Stimulated activated CD8-positive, alpha-beta memory T cell treated with anti-CD3 and anti-CD28 coated beads, Interleukin-12 subunit alpha, Interleukin-12 subunit beta, amount 100 ng/mL, for 4 hours (primary cell): Measurements from ENCODE around the gene MRPL57.
"Not testable (repeated sequence)": the region's sequence is repeated elsewhere in the genome, so short reads cannot be mapped to it uniquely, and the experiment has no call there.

Experiments used
- DNase-seq: peaks from one replicate; pipeline ENCODE4 v3.0.0-alpha.2; 2020; ENCODE audit warnings: low read depth

The MRPL57 gene

GRCh38 chr13:21197606-21198225 is 21.3 kb downstream of the MRPL57 start:
- DNase-seq: not testable (repeated sequence)

GRCh38 chr13:21198391-21198790 is 21.9 kb downstream of the MRPL57 start:
- DNase-seq: not testable (repeated sequence)

- not testable (repeated sequence) for DNase-seq
These were observed 25.2 kb downstream of the MRPL57 start for GRCh38 chr13:21201456-21202190.

- DNase-seq: no peak
These were observed 26.5 kb downstream of the MRPL57 start for GRCh38 chr13:21202767-21203531.

GRCh38 chr13:21208652-21209154 is 32.2 kb downstream of the MRPL57 start:
- no peak for DNase-seq

GRCh38 chr13:21212138-21212775 is 35.8 kb downstream of the MRPL57 start:
- DNase-seq: no peak

GRCh38 chr13:21215419-21215818 is 39.0 kb downstream of the MRPL57 start:
- not testable (repeated sequence) for DNase-seq

- DNase-seq: no peak
These were observed 39.9 kb downstream of the MRPL57 start for GRCh38 chr13:21216332-21216731.

- DNase-seq: no peak
These were observed 42.0 kb downstream of the MRPL57 start for GRCh38 chr13:21218351-21219035.

- DNase-seq: no peak
These were observed 42.6 kb downstream of the MRPL57 start for GRCh38 chr13:21219036-21219381.

GRCh38 chr13:21219716-21220115 is 43.3 kb downstream of the MRPL57 start:
- DNase-seq: not testable (repeated sequence)

- DNase-seq: no peak
These were observed 44.8 kb downstream of the MRPL57 start for GRCh38 chr13:21221268-21221667.

GRCh38 chr13:21225082-21225481 is 48.6 kb downstream of the MRPL57 start:
- DNase-seq: no peak

GRCh38 chr13:21225841-21226581 is 49.6 kb downstream of the MRPL57 start:
- no peak for DNase-seq

- no peak for DNase-seq
These were observed 51.5 kb downstream of the MRPL57 start for GRCh38 chr13:21227917-21228316.
